GM12864 (cell line): ENCODE measurements around the gene CLSTN2.

Experiments
- DNase-seq: peaks from one replicate; pipeline ENCODE4 v3.0.0-alpha.2; 2011; ENCODE audit warnings: low read depth
- H3K4me3 ChIP-seq: 2 replicates; pipeline ENCODE4 v1.5.1; 2011; ENCODE audit warnings: mild to moderate bottlenecking, low read depth, low read length, control low read depth
- CTCF ChIP-seq: IDR thresholded peaks from 2 replicates; pipeline ENCODE4 v1.5.1; 2011; ENCODE audit warnings: low read depth, mild to moderate bottlenecking, moderate library complexity, low read length, control low read depth, inconsistent platforms; ENCODE audit errors: missing control alignments

The CLSTN2 gene

DNA sequence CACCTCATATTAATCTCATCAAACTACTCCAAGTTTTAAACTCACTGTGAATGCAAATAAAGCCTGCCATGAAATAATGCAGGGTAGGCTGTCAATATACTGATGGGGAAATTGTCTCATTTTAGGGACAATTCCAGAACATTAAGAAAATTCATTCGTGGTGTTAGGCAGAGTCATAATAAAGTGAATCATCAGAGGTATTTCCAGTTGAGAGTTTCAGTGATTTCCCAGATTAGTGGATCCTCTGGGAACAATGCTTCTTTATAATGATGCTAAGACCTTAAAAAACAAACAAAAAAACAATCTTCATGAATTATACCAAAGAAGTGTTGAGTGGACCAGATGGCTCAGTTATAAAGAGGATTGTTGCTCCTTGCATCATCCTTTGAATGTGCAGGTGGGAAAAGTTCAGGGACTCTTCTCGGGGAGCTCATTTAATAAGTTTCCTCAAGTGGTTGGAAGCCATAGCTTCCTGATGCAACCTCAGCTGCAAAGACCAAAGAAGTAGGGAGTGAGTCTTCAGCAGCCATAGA is 381.9 kb downstream of the CLSTN2 start:
- TF ChIP-seq CTCF, result no peak
- no peak for DNase-seq

DNA sequence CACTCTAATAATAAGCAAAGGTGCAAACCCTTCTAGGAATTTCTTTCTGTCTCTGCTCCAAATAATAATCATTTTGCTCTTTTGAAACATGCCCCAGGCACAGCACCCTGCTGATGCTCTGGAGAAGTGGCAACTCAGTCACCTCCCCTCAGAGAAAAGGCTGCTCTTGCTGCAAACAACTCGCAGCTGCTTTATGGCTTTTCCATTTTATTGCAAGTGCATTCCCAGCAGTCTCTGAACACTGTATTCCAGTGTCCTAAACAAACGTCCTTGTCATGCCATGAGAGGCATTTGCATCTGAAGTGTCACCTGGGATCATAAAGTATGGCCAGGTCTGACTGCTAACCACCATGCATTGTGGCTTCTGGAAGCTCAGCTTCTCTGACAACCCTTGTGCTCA is 384.8 kb downstream of the CLSTN2 start:
- TF ChIP-seq CTCF, result no peak
- DNase-seq, result no peak
- H3K4me3 ChIP-seq, result no peak overlapping the region

More for the DNA sequence above, 381.9 kb downstream of the CLSTN2 start:
- no peak overlapping the region for H3K4me3 ChIP-seq

DNA sequence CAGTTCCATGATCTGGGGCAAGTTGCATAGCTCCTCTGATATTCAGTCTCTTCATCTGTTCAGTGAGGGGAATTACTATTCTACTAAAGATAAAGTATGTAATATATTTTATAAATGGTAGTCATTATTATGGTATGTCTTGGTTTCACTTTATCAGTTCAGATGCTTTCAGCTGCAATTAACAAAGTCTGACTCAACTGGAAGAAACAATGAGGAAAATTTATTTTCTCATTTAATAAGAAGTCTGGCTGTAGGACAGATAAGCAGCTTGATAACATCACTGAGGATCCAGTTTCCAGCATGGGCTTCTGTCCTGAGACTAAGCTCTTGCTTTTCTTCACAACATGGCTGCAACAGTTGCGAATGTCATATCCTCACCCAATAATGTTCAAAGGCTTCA is 388.6 kb downstream of the CLSTN2 start:
- no peak for DNase-seq
- no peak for TF ChIP-seq CTCF
- H3K4me3 ChIP-seq, result no peak overlapping the region

- no peak for DNase-seq
- TF ChIP-seq CTCF, result no peak
- H3K4me3 ChIP-seq, result no peak overlapping the region
Measured at GRCh38 chr3:140332131-140332530, 397.1 kb downstream of the CLSTN2 start.

- no peak for DNase-seq
- TF ChIP-seq CTCF, result no peak
- H3K4me3 ChIP-seq, result no peak overlapping the region
Measured at GRCh38 chr3:140334132-140334929, 399.3 kb downstream of the CLSTN2 start.

DNA sequence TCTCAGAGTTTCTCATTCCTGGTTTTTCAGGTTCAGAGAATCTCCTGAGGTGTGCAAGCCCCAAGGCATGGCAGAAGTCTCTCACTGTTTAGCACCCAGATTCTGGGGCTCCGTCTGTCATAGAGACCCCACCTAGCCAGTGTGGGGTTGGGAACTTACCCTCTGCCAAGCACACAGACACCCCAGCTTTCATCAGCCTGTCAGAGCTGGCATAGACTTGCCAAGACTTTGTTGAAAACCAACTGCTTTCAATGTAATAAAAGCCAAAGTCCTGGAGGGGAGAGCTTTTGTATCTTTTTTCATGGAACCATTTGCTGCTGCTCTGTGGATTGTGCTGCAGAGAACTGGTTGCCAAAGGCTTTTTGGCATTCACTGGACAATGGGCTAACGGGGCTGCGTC is 401.5 kb downstream of the CLSTN2 start:
- no peak for DNase-seq
- TF ChIP-seq CTCF, result no peak
- H3K4me3 ChIP-seq, result no peak overlapping the region

- DNase-seq, result no peak
- TF ChIP-seq CTCF, result no peak
- H3K4me3 ChIP-seq, result no peak overlapping the region
Measured at GRCh38 chr3:140338916-140339315, 403.9 kb downstream of the CLSTN2 start.
